Stimulated activated CD4-positive, alpha-beta T cell treated with anti-CD3 and anti-CD28 coated beads, Interleukin-12 subunit alpha, Interleukin-12 subunit beta, amount 100 ng/mL, for 48 hours (primary cell): Measurements from ENCODE around the gene PAPPA.

Source experiments
- DNase-seq, 3 donors: peaks; one replicate each; pipeline ENCODE4 v3.0.0-alpha.2; 2020; ENCODE audit warnings: low read depth in 2 of 3, low spot score in 1 of 3

The PAPPA gene

GRCh38 chr9:116308076-116308475, 154.5 kb downstream of the PAPPA start:
- DNase-seq = no peak

- no peak for DNase-seq
These were observed 156.5 kb downstream of the PAPPA start for GRCh38 chr9:116309900-116310611.

GRCh38 chr9:116312221-116312620, 158.6 kb downstream of the PAPPA start:
- DNase-seq = no peak

GRCh38 chr9:116313638-116314037, 160.0 kb downstream of the PAPPA start:
- no peak for DNase-seq

- DNase-seq = no peak
These were observed 162.7 kb downstream of the PAPPA start for GRCh38 chr9:116316246-116316645.

- no peak for DNase-seq
These were observed 163.9 kb downstream of the PAPPA start for GRCh38 chr9:116317503-116317902.

- DNase-seq = no peak
These were observed 165.1 kb downstream of the PAPPA start for GRCh38 chr9:116318468-116319374.

GRCh38 chr9:116319480-116319879, 165.9 kb downstream of the PAPPA start:
- no peak for DNase-seq

- no peak for DNase-seq
These were observed 166.7 kb downstream of the PAPPA start for GRCh38 chr9:116320290-116320689.

- DNase-seq = no peak
These were observed 168.9 kb downstream of the PAPPA start for GRCh38 chr9:116322521-116322920.

GRCh38 chr9:116323012-116323411, 169.4 kb downstream of the PAPPA start:
- no peak for DNase-seq

- no peak for DNase-seq
These were observed 170.0 kb downstream of the PAPPA start for GRCh38 chr9:116323571-116323970.

- DNase-seq = no peak
These were observed 172.3 kb downstream of the PAPPA start for GRCh38 chr9:116325924-116326323.

- no peak for DNase-seq
These were observed 174.3 kb downstream of the PAPPA start for GRCh38 chr9:116327701-116328405.

GRCh38 chr9:116329470-116329869, 175.9 kb downstream of the PAPPA start:
- DNase-seq = no peak

- no peak for DNase-seq
These were observed 177.7 kb downstream of the PAPPA start for GRCh38 chr9:116331241-116331640.

- DNase-seq = no peak
These were observed 178.5 kb downstream of the PAPPA start for GRCh38 chr9:116332090-116332489.

- DNase-seq = no peak
These were observed 179.7 kb downstream of the PAPPA start for GRCh38 chr9:116333254-116333653.

GRCh38 chr9:116334546-116335150, 181.1 kb downstream of the PAPPA start:
- no peak for DNase-seq

GRCh38 chr9:116335392-116335791, 181.8 kb downstream of the PAPPA start:
- no peak for DNase-seq

GRCh38 chr9:116336133-116336862, 182.7 kb downstream of the PAPPA start:
- no peak for DNase-seq
